GM12891 (cell line): ENCODE measurements around the gene UBE2L5.

Experiments
- POLR2A ChIP-seq: IDR thresholded peaks from 2 replicates; pipeline ENCODE4 v1.6.1; 2011; ENCODE audit warnings: low read depth, low read length, control low read depth
- POLR2AphosphoS5 ChIP-seq: IDR thresholded peaks from 2 replicates; pipeline ENCODE4 v1.6.1; 2011; ENCODE audit warnings: low read depth, low read length, control low read depth

DNA sequence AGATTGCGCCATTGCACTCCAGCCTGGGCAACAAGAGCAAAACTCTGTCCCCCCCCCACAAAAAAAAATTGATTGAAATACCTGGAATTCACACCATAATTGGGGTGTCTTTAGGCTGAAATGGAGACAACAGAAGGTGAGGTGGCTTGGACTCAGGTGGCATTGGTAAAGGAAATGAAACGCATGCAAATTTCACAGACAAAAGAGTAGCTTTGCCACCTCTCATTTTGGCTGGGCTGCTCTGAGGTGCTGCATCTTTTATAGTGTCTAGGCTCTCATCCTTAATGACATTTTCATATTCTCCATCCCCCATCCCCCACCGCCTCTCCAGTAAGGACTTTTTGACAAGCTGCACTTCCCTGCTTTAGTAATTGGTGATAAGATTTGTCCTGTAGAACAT, 6.9 kb downstream of the UBE2L5 start:
- TF ChIP-seq POLR2A (no peak), POLR2AphosphoS5 (no peak)
